Measurements from ENCODE around the gene HOXD9.

GRCh38 chr2:176078541-176079284, 43.8 kb upstream of the HOXD9 start:
- TF ChIP-seq EGR1 (IDR thresholded peaks at IDR 0.05; ENCODE audit: borderline replicate concordance, low read depth, low read length) (no peak), USF2 (IDR thresholded peaks at IDR 0.05; ENCODE audit: low read length) (no peak), SIN3A (conservative IDR thresholded peaks at IDR 0.05 in 1 of 2, IDR thresholded peaks at IDR 0.05 in 1 of 2; ENCODE audit: low read depth in 1 of 2, low read length in 2 of 2) (no peak), CTCF (IDR thresholded peaks at IDR 0.05; ENCODE audit: control extremely low read depth in 1 of 3, insufficient read depth in 1 of 3, low read depth in 1 of 3, low read length in 3 of 3) (no peak), SIRT6 (IDR thresholded peaks at IDR 0.05; ENCODE audit: low read length) (no peak), JUN (IDR thresholded peaks at IDR 0.05; ENCODE audit: low read depth, low read length) (no peak), CREB1 (IDR thresholded peaks at IDR 0.05) (no peak), CHD7 (IDR thresholded peaks at IDR 0.05; ENCODE audit: insufficient replicate concordance, low read length) (no peak), MAX (IDR thresholded peaks at IDR 0.05) (no peak), POLR2A (IDR thresholded peaks at IDR 0.05; ENCODE audit: control extremely low read depth in 1 of 2, low read depth in 2 of 2, low read length in 2 of 2) (no peak), ZNF274 (IDR thresholded peaks at IDR 0.05; ENCODE audit: borderline replicate concordance, extremely low read depth, low read length) (no peak), POLR2AphosphoS5 (IDR thresholded peaks at IDR 0.05; ENCODE audit: low read depth, low read length) (no peak)
